HG03097 (cell line): ENCODE data around the gene LEKR1.

Experiments
- ATAC-seq: cut with Tn5 transposase; IDR thresholded peaks from one replicate; pipeline ENCODE4 v1.9.1; 2021; ENCODE audit not compliant: unreplicated experiment, low FRiP score

The LEKR1 gene

DNA sequence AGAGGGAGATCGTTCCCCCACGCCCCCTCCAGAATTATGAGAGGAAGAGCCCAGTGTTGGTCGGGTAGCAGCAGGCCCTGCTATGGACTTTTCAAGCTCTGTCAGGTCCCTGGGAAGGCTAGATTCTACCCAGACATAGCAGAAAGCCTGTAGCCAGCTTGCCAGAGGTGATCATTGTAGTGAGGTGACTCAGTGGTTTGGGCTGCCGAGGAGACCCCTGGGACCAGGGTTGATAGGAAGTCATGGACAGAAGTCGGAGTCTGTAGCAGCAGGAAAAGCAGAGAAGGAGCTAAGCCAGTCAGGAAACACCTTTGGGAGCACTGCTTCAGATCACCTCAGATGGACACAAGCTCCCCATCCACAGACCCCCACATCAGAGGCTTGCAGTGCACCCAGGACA is 266.1 kb downstream of the LEKR1 start:
- ATAC-seq: no peak

DNA sequence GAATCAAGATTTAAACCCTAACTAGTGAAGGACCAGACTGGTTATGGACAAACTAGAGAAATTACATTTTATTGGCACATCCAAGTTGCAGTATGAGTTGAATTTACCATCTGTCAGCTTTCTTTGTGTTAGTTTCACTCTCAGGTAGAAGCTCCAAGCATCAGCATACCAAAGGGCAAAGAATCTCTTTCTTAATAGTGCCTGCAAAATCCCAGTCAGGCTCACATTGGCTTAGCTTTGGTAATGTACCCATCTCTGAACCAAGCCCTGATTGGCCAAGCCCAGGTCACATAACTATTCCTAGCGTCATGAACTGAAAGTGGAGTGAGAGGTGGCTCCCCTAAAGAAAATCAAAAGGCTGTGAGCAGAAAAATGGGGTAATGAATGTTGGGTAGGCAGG is 266.9 kb downstream of the LEKR1 start:
- no peak for ATAC-seq

DNA sequence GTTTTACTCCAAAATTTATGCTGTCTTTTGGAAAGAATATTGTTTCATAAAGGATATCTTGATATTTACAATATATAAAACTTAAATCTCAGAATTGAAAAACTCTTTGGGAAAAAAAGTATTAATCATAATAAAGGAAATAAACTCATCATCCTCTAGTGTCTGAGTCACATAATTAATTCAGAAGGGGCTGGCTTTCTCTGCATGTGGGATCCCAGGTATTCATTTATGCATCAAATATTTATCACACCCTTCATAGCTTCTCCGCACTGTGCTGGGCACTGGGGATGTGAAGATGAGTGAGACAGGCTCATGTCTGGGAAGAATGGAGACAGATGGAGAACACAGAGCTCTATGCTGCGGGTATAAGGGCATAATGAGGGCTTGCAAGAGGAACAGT is 268.1 kb downstream of the LEKR1 start:
- ATAC-seq: no peak

DNA sequence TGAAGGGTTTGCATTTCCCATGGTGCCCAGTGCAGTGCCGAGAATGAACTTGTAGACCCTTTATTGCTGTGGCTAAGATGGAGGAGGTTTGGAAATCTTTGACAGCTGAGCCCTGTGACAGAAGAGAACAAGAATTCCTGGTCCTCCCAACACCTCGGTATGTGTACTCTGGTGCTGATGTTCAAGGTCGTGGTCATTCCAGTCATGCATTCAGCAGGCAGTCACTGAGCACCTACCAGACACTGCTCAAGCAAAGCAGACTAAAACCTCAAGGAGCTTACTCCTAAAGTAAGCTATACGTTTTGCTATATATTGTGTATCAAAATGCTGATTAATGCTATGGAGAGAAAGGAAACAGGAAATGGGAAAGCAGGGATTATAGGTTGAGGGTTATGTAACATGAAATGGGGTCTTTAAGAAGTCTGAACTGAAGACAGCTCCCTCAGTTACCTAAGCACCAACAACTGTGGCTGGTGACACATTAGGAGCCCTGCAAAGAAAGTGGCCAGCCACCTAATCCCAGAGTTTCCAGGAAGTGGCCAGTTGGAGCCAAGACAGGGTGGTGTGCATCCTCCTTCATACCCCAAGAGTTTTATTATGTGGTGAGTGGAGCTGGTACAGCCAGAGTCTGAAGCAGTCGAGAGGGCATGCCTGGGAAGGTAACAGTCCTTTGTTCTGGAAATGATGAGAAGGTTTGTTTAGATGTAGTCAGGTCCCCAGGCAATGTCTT is 268.8 kb downstream of the LEKR1 start:
- no peak for ATAC-seq
